A549 (cell line): ENCODE measurements around the gene PLXND1.

ENCODE experiments used
- EP300 ChIP-seq, 2 experiments: fragments of >200 bp; sonication (Bioruptor Twin); formaldehyde crosslinking; IDR thresholded peaks; 2 replicates in 1 of 2; 3 replicates in 1 of 2; pipeline ENCODE4 v1.6.1; 2016 to 2017
- GATA3 ChIP-seq: IDR thresholded peaks from 2 replicates; pipeline ENCODE4 v1.6.1; 2012; ENCODE audit warnings: borderline replicate concordance
- MYC ChIP-seq: IDR thresholded peaks from 2 replicates; pipeline ENCODE4 v1.6.1; 2012; ENCODE audit warnings: mild to moderate bottlenecking, inconsistent platforms, low read length, improper control_type of control experiment, borderline replicate concordance

- TF ChIP-seq GATA3 (no peak), MYC (no peak), EP300 (IDR thresholded peaks at IDR 0.05) (no peak)
Measured at GRCh38 chr3:129587566-129588210, 18.8 kb downstream of the PLXND1 start.
